Anterior cingulate cortex (tissue), 58 donors: ENCODE measurements around the gene GALNTL6.

Source experiments
- DNase-seq, 58 donors: peaks; one replicate each; lab custom pipeline; 2025; lab: John Stamatoyannopoulos, UW

The GALNTL6 gene

GRCh38 chr4:172648471-172648870 is 835.3 kb downstream of the GALNTL6 start:
- DNase-seq = no peak

DNA sequence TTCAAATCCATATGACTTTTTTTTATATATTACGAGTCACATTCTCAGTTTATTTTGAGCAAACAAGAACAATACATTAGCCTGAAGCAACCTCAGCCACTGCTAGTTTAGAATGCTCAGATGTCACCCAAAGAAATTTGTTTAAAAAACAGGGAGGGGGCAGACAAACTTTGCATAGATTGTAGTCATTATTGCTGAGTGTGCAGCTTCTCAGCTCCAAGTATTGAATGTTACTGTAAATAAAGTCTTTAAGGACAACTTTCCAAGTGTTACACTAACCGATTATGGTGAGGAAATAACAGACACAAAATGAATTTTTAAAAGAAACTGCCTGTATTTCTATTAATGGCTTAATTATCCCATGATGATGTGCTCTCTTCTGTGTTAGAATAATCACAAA is 835.9 kb downstream of the GALNTL6 start:
- DNase-seq = no peak

- no peak for DNase-seq
Observed at GRCh38 chr4:172650758-172651530, 837.7 kb downstream of the GALNTL6 start.

GRCh38 chr4:172651961-172652360 is 838.8 kb downstream of the GALNTL6 start:
- no peak for DNase-seq

GRCh38 chr4:172652369-172652768 is 839.2 kb downstream of the GALNTL6 start:
- DNase-seq = no peak

DNA sequence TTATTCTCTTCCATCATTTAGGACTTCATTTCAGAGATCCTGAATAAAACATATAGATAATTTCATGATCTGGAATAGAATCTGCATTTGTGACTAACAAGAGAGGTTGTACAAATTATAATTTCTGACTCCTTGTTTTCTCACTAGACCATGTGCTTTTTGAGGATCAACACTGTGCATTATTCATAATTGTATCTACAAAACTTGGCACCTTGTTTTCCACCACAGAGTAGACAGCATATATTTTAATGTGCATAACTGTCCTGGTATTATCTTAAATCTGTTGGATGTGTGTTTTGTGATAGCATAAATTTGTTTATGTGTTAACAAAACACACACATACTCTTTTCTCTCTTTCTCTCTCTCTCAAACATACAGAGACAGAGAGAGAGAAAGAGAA is 840.5 kb downstream of the GALNTL6 start:
- DNase-seq = no peak

DNA sequence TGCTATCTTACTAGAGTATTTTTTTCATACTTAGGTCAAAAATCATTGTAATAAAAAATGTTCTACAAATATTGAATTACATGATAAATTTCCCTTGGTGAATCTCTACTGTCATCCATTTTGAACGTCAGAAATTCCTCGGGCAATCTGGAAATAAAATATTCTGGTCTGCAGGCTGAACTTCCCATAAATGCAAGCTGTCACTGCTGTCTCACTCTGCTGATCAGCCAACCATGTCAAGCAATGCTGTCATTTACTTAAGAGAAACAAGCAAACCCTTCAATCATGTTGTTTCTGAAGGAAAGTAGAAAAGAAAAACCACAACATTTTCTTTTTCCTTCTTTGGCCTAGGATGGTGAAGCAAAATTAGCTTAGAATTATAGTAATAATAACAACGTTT is 841.3 kb downstream of the GALNTL6 start:
- no peak for DNase-seq

DNA sequence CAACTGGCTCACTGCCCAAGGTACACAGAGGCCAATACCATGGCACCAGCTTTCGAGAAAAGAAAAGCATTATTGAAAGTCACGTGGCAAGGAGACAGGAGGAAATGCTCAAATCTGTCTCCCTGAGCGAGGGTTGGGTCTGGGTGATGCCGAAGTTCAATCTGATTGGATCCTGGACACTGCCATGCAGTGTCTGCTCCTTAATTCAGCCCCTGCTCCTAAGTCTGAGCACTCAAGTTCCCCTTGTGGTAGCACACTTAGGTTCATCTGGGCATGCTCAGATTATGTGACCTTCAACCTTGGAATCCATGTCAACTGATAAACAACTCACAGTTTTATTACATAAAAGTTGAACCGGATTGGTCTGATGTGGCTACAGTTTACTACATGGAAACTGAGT is 842.9 kb downstream of the GALNTL6 start:
- DNase-seq = no peak

DNA sequence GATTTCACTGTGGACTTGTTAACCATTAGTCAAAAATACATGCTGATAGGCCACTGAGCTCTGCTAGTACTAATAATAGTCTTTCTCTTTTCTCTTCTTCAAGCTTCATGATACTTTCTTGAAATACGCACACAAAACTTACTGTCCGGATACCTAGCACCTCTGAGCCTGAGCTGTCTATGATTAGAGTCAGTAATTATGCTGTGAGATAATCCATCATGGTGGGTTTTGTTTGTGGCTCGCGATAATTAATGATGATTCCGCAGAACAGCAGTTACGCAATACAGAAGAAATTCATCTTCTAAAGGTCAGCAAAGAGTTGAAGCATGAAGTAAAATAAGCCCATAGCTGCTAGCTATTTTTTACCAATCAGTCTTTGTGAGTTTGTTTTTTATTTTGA is 843.9 kb downstream of the GALNTL6 start:
- no peak for DNase-seq

DNA sequence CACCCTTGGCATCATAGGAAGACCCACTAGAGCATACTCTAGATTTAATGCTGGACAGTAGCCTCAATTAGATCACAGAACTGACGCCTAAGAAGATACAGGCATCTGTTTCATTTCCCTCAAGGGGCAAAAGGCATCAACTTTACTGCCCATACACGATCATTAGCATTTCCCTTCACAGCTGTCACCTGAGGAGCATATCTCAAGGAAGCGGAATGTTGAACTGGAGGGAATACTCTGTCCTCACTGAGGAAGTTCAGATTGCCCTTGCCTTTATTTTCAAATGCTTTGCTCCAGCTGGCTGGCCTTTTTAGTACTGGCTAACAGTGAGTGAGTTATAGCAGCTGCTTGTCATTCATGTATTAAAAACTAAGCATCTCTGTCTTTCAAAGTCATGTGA is 847.0 kb downstream of the GALNTL6 start:
- no peak for DNase-seq

DNA sequence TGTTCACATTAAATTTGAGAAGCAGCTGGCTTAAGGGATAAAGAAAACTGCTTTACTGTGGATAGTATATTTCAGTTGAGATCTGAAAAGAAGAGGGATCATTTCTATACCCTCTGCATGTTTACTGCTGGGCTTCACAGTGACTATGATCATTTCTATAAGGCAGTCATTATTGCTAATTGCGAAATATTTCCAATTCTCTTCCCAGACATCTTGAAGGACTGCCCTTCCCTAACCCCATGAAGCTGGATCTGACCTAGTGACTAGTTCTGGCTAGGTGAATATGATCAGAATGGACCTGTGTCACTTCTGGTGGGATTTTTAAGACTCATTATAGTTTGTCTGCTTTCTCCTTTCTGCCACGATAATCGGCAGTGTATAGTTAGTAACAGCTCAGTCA is 848.9 kb downstream of the GALNTL6 start:
- DNase-seq = no peak

DNA sequence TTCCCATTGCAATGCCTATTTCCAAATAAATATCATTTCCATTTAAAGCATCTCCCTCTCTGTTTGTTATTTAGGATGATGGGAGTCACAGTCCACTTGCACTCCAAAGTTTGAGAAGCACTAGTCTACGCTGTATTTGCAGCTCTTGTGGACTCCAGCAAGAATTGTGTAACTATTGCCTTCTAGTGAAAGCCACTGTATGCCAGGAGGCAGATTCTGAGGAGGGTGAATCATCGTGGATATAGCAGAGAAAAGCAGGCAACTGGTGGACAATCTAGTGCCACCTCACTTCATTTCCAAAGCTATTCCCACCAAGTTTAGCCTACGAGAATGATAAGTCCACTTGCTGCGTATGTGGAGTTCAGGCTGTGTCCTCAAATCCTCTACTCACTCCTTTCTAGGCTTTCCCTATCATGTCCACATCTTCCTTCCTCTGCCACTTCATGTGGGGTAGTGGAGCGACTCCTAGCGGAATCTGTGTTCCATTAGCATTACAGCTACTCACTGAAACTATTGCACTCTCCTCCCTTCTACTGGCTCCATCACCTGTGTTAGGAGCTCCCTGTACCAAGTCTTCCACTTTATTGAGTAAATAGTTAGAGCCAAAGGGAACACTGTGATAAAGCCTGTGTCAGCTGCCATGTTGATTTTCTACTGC is 853.6 kb downstream of the GALNTL6 start:
- DNase-seq = no peak

- no peak for DNase-seq
Observed at GRCh38 chr4:172674811-172675210, 861.6 kb downstream of the GALNTL6 start.

DNA sequence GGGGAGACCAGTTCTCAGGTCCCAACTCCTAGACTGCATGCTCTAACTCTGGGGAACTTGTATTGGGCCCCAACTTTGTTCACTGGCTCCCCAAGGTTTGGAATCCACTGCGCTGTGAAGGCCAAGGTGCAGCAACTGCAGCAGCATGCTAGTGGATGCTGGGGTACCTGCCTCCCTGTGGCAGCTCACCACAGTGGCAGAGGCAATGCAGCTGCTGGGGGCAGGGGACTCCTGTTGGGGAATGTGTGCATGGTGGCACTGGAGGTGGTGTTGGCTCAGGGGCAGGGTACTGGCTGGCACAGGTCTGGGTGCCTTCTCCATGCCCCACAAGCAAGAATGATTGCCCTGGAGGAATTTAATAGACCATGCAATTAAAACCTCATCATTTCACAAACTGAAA is 862.0 kb downstream of the GALNTL6 start:
- DNase-seq = no peak

DNA sequence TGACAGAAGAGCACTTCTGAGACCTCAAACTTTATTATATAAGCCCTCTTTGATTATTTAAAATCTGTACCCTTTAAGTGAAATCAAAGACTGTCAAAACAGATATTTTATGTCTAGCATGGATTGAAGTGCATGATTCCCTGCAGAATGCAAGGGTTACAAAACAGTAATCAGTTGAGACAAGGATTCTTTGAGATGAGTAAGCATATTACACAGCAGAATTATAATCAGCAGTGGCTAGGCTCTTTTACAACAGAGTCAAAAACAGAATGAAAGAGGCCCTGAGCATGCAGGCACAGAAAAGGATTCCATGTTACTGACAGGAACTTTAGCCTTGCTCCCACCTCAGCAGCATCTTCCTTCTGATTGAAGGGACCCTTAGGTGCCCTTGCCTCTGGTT is 867.5 kb downstream of the GALNTL6 start:
- DNase-seq = no peak

- no peak for DNase-seq
Observed at GRCh38 chr4:172683021-172683420, 869.8 kb downstream of the GALNTL6 start.

DNA sequence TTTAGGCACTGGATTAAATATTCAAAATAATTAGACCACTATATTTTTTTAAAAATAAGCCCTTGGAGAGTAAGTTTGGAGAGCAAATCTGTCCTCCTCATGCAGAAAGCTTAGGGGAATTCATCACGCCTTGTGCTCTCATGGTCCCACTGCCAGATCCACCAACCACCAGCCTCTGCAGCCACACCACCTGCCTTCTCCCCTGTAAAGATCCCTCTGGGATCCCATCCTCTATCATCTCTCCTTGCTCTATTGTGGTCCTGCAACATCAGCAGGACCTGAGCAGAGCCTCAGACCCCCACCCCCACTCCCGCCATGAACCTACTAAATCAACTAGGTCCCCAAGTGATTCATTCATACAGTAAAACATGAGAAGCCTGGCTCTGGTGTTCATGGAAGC is 872.8 kb downstream of the GALNTL6 start:
- DNase-seq = no peak

DNA sequence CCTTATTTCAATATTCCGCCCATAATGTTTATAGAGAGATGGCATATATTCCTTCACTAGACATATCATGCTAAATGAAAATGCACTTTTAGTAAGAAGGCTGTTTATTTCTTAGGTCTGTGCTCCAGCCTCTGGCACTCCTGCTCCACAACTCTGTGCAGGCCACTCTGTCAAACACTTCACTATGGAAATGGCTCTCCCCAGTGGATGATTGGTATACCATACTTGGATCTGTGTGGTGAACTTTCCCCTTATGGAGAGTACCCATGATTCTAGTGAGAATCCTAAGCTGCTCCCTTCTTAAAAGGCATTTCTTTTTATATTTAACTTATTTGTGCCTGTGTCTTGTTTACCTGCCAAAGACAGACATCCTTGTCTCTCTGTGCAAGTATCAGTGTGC is 875.3 kb downstream of the GALNTL6 start:
- no peak for DNase-seq

DNA sequence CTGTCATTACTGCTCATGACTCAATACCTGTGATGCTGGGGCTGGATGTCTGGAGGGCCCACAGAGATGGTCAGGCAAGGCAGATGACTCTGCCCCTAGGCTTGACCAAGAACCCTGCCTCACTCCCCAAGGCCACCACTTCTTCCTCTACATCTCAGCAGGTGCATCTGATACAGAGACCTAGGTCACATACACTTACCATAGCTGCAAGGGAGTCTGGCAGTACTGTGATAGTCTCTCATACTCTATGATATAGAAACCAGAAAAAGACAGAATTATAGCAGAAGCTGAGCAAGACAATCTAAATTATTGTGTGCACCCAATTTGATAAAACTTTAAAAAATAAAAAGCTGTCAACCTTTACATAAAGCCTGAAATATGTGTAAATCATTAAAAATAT is 878.3 kb downstream of the GALNTL6 start:
- DNase-seq = no peak

- DNase-seq = no peak
Observed at GRCh38 chr4:172692701-172693100, 879.5 kb downstream of the GALNTL6 start.

DNA sequence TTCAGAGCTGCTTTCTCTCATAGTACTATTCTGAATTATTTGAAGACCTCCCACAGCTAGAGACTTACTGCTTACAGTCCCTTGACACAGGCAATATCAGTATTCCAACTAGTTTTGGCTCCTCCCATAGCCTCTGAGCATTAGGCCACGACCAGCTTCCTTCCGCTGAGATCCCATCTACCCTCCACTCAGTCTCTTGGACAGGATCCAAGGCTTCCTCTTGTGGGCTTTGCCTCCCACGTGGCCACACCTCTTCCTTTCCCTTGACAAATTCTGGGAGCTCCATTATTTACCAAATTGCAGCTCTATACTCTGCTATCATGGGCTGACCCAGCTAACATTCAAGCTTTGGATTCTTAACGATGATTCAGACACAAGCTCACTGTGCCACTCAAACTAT is 885.1 kb downstream of the GALNTL6 start:
- DNase-seq = no peak

DNA sequence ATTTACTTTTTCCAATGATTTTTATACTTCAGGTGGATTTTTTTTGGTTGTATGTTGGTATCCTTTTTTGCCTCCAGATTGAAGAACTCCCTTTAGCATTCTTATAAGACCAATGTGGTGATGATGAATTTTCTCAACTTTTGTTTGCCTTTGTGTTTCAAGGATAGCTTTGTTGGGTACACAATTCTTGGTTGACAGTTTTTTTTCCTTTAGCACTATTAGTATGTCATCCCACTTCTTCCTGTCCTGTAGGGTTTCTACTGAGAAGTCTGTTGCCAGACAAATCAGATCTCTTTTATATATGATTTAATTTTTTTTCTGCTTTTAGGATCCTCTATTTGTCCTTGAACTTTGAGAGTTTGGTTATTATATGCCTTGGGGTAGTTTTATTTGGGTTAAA is 892.4 kb downstream of the GALNTL6 start:
- DNase-seq = no peak
